Breast epithelium (tissue), 3 donors: ENCODE data around the gene SPSB1.

ENCODE experiments used
- POLR2A ChIP-seq: fragments of 450-650 bp; IDR thresholded peaks from one replicate; pipeline ENCODE4 v1.6.1; 2016; ENCODE audit warnings: antibody characterized with exemption, mild to moderate bottlenecking, moderate library complexity
- TF ChIP-seq, protein P1 (sequence below), 3 donors: fragments of 450-650 bp; IDR thresholded peaks; one replicate each; pipeline ENCODE4 v1.5.1; 2016 to 2017; ENCODE audit warnings: antibody characterized with exemption in 3 of 3, mild to moderate bottlenecking in 3 of 3, moderate library complexity in 3 of 3

DNA sequence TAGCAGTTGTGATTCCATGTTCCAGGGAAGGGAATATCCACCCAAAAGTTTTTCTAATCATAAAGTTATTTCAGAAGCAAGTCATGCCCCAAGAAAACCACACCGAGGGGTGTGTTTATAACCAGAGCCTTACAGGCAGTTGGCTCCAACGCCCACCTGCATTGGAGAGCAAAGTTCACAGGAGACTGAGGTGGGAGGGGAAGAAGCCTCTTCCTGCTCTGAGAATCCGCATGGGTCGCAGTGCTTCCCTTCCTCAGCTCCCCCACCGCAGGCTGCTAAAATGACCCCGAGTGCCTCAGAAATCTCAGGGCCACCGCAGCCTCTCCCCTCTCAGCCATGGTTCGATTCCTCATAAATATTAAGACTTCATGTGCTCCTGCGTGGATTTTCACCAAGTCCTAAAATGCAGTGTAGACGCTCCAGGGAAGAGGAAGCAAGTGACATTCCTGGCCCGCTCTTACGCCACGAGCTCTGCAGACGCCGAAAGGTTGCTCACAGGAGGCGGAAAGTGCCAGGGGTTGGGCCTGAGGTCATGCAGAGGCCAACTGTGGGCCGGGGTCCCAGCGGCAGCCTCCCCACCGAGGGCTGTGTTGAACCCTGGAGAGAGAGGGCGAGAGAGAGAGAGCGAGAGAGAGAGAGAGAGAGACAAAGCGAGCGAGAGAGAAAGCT lies 13.4 kb upstream of the SPSB1 start:
- TF ChIP-seq, protein P1, sequence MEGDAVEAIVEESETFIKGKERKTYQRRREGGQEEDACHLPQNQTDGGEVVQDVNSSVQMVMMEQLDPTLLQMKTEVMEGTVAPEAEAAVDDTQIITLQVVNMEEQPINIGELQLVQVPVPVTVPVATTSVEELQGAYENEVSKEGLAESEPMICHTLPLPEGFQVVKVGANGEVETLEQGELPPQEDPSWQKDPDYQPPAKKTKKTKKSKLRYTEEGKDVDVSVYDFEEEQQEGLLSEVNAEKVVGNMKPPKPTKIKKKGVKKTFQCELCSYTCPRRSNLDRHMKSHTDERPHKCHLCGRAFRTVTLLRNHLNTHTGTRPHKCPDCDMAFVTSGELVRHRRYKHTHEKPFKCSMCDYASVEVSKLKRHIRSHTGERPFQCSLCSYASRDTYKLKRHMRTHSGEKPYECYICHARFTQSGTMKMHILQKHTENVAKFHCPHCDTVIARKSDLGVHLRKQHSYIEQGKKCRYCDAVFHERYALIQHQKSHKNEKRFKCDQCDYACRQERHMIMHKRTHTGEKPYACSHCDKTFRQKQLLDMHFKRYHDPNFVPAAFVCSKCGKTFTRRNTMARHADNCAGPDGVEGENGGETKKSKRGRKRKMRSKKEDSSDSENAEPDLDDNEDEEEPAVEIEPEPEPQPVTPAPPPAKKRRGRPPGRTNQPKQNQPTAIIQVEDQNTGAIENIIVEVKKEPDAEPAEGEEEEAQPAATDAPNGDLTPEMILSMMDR (IDR thresholded peaks at IDR 0.05), result no peak
- TF ChIP-seq POLR2A, result no peak
